HT-29 (cell line): ENCODE measurements around the gene SLC22A4. TPM values are rescaled to one million over a fixed set of nuclear protein-coding genes. Genes with fewer than 3 reads are reported as not detected.
A peak's percentile ranks its signal among the peaks of the same experiment; 100 is the strongest.

ENCODE experiments used
- DNase-seq: peaks from one replicate; pipeline ENCODE4 v3.0.0-alpha.2; 2015; ENCODE audit warnings: low spot score
- total RNA-seq: library from RNA; depleted of rRNA; stranded (reverse); fragments of >200 nt; shearing (Covaris generic); gene quantifications from 2 replicates; pipeline ENCODE4 v1.2.3, GENCODE V29; 2014; rRNA removed

Gene SLC22A4
- total RNA-seq: 0.20 and 0.26 TPM in 2 replicates

DNA sequence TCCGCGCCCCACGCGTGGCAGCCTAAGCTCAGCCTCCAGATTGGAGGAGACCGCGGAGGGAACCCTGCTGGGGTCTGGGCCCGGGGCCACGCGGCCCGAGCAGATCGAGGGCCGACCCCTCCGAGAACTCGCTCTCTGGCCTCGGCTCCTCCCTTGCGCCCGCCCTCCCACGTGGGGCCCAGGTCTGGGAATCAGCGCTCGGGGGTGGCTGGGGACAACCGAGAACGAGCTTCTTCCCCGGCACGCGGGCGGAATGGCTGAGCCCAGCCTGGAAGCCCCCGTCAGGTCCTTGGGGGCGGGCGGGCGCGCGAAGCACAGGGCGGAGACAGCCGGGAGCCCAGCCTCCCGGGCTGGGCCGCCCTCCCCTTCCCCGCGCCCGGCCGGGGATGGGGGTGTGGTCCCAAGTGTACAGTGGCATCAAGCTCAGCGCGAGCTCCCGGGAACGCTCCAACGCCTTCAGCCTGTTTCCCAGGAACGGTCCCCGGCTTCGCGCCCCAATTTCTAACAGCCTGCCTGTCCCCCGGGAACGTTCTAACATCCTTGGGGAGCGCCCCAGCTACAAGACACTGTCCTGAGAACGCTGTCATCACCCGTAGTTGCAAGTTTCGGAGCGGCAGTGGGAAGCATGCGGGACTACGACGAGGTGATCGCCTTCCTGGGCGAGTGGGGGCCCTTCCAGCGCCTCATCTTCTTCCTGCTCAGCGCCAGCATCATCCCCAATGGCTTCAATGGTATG is at the start of gene SLC22A4:
TSS of gene SLC22A4 (plus strand) at position 403 of the 736 bp plus-strand sequence. CDS start at position 626, 223 bp downstream.
- peak; percentile 79 for DNase-seq

DNA sequence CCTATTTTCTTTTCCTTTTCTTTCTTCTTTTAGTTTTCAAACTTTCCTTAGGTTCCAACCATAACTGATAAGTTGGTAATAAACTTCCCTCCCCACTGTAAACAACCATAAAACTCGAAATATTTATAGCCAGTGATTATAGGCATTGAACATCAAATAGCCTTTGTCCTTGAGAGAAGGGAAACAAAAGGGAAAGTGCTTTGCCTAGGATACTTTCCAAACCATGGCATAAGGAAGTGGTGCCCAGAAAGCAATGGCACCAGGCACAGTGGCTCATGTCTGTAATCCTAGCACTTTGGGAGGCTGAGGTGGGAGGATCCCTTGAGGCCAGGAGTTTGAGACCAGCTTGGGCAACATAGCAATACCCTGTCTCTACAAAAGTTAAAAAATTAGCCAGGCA is 48.6 kb upstream of the SLC22A4 start:
- no peak for DNase-seq

GRCh38 chr5:132246806-132247205 is 47.4 kb upstream of the SLC22A4 start:
- no peak for DNase-seq

DNA sequence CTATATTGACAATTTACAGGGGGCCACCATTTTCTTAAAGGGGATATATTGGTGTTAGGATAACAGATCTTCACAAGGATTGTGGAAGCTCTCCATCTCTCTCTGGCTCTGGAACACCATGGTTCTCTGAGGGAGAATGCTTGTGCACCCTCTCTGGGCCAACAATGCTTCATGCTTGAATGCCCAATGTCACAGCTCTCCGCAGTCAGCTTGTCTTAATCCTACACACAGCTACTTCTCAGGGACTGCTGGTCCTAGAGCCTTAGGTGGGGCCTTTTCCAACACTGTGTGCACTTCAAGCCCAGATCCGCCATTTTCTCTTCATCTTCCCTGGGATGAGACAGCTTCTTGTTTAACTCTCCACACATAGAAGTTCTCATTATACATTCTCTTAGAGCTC is 43.6 kb upstream of the SLC22A4 start:
- no peak for DNase-seq

DNA sequence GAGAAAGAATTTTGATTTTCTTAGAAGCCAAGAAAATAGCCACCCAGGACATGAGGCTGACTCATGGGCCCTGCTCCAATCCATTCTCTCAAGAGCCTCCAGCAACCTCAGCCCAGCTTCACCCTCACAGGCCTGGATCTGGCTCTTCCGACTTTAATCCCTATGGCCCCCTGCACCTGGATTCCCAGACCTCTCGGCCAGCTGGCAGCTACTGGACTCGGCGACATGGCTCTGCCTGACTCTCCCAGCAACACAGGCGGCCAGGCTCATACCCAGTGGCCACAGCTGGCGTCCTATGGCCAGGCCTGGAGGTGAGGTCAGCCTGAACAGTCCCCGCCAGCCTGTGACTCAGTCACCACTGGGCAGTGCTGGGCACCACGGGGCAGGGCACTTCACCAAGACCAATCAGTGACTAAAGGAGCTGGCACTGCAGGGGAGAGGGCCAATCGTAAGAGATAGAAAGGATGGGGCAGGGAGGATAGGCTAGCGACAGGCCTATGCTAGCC is 42.9 kb upstream of the SLC22A4 start:
- DNase-seq: no peak

DNA sequence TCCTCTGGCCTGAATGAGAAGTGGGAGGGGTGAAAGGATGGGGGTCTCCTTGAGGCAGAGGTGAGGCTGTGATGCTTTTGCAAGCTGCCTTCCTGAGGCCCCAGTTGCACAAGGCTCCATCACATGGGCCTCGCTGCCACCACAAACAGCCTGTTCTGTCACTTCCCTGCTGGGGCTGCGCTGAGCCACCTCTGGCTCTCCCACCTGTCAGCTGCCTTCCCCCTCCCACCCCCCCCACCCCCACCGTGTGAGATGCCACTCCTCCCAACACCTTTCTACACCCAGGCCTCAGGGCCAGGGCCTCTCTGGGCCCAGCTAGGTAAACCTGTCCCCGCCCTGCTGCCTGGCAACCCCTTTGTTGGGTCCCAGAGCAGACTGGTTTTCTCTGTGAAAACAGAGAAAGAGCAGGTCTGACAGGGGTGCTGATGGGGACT is 41.2 kb upstream of the SLC22A4 start:
- DNase-seq: peak; percentile 66

DNA sequence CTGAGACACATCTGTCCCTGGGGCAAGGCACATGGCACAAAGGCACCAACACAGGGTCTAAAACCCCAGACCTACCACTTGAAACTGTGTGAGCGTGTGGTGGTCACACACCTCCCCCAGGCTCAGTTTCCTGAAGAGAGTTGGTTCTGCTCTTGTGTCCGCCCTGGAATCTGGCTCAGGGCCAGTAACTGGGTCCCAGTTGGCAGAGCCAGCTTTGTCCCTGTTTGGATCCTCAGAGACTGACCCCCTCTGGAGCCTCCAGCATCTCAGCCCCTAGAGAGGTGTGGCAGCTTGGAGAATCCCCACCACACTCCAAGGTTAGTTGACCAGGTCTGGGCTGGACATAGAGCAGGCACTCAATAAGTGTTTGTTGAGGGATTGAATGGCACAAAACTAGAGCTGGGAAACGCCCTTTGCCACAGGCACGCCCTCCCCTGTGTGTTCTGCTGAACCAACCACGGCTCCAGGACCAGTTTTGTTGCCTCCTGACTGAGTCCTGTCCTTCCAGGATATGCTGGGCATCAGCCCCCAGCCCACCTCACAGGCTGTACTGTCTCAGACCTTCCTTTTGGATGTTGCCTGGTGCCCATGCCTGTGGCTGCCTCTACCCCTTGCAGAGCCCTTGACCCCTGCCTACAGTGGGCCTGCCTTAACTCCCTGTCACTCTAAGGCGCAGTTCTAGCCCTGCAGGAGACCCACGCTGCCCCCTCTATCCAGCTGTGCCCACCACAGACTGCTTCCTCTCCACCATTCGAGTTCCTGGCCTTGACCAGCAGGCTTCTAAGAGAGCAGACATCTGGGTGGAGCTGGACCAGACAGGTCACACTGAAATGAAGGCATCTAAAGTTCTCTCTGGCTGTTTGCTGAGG is 40.5 kb upstream of the SLC22A4 start:
- no peak for DNase-seq

GRCh38 chr5:132254321-132254977 is 39.7 kb upstream of the SLC22A4 start:
- DNase-seq: no peak

DNA sequence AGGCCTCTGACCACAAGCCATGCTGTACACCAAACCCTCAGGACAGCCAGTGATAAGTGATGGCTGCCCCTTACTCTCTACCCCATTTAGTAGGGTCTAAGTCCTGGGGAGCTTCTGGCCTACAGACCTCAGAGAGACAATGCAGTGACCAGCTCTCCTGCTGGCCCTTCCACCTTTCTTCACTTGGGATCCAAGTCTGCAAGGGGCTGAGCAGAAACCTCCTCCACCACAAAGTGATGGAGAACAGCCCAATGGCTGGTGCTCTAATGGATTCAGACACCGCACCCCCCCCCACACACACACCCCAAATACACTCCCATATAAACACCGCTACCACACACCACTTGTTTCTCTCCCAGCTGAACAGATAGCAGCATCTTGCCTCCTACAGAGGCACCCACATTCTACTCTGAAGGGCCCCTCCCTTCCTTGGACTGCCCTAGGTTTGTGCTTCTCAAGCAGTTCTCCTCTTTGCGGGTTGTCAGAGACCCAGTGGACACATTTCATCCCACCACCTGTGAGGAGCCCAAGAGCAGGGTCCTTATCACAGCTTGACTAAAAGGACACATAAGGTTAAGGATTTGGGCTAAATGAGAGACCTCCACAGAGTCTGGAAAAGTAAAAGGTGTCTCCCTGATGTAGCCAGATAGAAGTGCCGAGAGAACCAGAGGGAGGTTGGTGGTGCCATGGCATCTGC is 38.0 kb upstream of the SLC22A4 start:
- DNase-seq: no peak

DNA sequence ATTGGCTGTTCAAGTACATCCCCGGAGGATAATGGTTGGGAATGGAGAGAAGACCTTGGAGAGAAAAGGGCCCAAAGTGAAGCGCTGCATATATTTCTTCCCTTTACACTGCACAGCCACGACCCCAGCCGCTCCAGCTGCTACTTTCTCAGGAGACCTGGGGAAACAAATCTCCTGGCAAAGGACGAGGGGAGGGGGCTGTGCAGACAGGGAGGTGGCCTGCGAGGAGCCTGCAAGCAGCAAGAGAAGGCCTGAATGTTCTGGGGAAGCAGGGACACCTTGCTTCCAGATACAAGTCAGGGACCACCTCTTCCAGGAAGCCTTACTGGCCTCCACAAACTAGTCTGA is 37.4 kb upstream of the SLC22A4 start:
- no peak for DNase-seq

DNA sequence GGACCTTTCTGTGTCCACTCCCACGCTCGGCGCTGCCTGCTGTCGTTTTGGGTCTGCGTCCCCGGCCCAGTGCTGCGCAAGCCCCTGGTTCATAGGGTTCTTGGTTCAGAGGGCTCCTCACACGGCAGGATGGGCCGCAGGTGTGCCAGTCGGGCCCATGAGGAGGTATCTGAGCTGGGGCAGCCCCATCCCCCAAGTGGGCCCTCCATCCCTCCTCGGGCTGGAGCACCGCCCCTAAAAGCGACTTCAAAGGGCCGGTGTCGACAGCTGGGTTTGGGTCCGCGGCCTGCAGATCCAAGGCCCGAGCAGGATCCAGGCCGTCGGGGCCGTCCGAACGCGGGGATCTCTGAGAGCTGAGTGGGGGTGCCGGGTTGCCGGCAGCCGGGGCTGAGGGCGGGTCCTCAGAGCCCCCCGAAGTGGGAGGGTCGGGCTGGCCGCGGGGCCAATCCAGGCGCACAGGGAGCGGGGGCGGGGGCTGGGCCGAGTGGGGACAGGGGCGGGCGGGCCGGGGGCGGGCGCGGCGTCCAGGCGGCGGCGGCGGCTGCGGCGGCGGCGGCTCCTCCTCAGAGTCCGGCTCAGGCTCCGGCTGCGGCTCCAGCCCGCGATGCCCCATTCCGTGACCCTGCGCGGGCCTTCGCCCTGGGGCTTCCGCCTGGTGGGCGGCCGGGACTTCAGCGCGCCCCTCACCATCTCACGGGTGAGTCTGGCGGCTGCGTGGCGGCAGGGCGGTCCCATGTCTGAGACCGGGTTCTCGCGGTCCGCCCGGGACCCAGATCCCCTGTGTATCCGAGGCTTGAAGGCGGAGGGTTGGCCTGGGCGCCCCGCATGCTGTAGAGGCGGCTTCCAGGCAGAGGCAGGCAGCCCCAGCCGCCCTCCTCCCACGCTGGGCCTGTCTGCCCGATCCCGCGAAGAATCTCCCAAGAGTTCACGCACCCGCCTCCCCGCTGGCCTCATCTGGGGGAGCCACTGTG is 36.8 kb upstream of the SLC22A4 start, which contains the start of gene PDLIM4:
TSS of gene PDLIM4 (plus strand) at position 566 of the 971 bp plus-strand sequence. CDS start at position 605, 39 bp downstream.
- DNase-seq: no peak

DNA sequence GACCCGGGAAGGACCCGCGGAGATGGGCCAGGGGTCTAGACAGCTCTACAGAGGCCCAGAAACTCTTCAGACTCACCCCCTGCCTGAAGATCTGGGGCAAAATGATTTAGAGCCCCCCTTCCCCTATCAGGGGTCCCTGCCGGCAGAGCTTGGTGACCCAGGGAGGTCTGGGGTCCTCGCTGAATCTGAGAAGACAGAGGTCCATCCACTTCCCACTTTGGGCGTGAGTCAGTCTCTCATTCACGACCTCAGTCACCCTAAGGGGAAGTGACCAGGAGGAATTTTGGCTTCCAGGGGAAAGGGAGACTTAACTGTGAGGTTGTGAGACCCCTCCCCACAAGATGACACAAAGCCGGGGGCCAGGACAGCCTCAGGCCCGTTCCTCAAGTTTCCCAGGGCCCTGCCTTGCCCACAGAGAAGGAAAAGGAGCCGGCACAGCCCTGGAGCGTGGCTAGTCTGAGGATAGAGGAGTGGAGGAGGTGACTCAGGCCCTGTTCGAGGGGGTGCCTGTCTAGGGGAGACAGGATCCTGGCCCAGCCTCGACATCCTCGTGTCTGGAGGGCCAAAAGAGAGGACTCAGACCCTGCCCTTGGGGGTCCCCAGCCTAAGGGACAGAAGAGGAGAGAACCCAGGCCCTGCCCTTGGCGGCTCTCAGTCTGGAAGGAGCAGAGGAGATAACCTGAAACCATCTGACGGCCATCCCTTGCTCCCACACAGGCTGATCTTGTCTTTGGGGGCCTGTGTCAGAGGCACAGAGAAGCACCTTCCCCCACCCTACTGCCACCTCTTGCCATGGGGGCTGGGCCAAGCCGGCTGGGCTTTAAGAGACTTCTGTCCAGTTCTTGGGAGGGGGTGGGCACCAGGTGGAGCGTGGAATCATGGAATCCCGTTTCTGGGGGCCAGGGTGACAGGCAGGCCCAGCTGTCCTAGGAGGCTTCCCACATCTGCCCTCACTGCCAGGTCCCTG is 35.8 kb upstream of the SLC22A4 start:
- DNase-seq: no peak

- DNase-seq: no peak
These were observed 34.9 kb upstream of the SLC22A4 start for GRCh38 chr5:132259069-132259851.

- peak; percentile 67 for DNase-seq
These were observed 34.1 kb upstream of the SLC22A4 start for GRCh38 chr5:132260051-132260450.

DNA sequence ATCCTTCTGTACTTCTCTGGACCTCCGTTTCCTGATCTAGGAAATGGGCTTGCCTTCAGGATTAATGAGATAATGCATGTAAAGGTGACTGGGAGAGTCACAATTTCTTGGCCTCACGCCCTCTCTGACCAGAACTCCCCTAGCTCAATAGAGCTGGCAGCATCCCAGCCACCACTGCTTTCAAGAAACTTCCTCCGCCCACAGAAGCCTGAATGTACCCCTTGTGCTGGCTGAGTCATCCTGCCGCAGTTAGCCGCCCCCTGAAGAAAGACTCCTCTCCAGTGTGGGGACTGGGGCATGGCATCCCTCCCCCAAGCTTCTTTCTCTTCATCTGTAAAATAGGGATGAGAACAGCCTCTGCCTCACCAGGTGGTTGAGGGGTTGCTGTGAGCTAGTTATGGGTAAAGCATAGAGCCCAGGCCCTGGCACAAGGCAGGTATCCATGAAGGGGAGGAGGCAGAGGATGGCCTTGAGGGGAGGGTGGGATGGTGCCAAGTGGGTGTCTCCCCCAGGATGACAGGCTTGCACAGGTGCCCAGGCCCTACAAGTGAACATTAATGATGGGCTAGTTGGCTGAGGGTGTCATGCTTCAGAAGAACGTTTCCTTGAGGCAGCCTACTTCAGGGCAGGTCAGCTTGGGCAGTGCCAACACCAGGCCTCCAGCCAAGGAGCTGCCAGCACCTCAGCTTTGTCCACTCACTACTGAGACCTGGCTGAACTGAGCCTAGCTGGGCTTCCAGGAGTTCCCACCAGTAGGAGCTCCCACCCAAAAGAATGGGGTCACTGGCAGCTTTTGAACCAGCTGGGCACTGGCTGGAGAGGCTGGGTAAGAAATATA is 33.3 kb upstream of the SLC22A4 start:
- DNase-seq: peak; percentile 78

DNA sequence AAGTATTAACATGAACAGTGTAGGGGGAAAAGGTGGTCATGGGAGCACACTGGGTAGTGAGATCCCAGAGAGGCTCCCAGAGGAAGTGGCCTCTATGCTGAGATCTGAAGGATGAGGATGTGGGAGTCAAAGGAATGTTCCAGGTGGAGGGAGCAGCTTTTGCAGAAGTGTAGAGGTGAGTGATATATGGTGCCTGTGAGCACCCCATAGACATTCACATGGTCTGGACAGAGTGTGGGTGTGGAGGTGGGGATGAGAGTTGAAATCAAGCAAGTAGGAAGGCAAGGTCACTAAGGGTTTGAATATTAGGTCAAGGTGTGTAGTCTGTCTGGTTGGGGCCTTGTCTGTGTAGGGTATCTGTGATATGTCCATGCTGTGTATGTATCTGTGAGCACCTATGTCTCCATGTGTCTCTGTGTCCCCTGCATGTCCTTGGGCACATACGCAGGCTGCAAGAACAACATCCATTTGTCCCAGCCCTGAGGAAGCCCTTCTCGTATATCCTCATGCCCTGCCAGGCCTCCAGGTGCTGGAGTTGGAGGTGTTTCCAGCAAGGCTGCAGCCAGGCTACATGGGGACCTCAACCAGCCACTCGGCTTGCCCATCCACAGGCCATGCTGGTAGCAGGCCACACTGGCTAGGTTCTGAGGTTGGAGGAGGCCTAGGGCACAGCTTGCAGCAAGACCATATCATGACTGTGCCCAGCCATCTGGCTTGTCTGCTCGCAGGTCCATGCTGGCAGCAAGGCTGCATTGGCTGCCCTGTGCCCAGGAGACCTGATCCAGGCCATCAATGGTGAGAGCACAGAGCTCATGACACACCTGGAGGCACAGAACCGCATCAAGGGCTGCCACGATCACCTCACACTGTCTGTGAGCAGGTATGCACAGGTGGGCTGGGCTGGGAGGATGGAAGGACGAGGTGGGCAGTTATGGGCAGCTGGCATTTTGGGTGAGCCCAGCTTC is 32.0 kb upstream of the SLC22A4 start:
- DNase-seq: no peak
